ENCODE results near the gene VWF.

- no peak for TF ChIP-seq POLR2A (IDR thresholded peaks at IDR 0.05)
- no peak for TF ChIP-seq CTCF (IDR thresholded peaks at IDR 0.05)
- no peak for TF ChIP-seq POLR2AphosphoS5 (IDR thresholded peaks at IDR 0.05)
Observed at GRCh38 chr12:6046511-6047180, 77.8 kb downstream of the VWF start.

All from gastroesophageal sphincter (tissue), 3 donors.